SK-N-MC (cell line): Measurements from ENCODE around the gene SCFD1.

Source experiments
- EZH2 ChIP-seq: fragments of 200-600 bp; sonication (generic); IDR thresholded peaks from one replicate; pipeline ENCODE4 v1.6.1; 2017; ENCODE audit warnings: antibody characterized with exemption
- FOXP2 ChIP-seq: optimal IDR thresholded peaks from 2 replicates; pipeline ENCODE3; 2011; ENCODE audit warnings: mild to moderate bottlenecking, moderate library complexity; ENCODE audit not compliant: insufficient read depth; ENCODE audit errors: extremely low read length, control extremely low read depth
- POLR2AphosphoS5 ChIP-seq: IDR thresholded peaks from 2 replicates; pipeline ENCODE4 v1.6.1; 2012; ENCODE audit warnings: mild to moderate bottlenecking, low read depth, low read length, borderline replicate concordance

DNA sequence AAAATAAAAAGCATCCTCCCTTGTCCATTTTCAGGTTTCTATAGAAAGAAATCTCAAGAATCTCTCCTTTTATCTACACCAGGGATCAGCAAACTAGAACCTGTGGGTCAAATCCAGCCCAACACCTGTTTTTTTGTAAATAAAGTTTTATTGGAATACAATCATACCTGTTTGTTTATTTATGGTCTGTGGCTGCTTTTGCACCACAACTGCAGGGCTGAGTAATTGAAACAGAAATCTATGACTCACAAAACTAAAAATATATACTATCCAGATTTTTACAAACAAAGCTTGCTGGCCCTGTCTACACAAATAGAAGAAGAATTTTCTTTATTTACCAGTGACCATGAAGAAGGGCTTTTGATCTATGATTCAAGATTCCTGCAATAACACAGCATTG lies 157.1 kb downstream of the SCFD1 start:
- TF ChIP-seq POLR2AphosphoS5 = no peak
- no peak for TF ChIP-seq EZH2
- TF ChIP-seq FOXP2 = no peak
